Glutamatergic neuron (in vitro differentiated cells): ENCODE measurements around the gene ELAPOR2. TPM values are rescaled to one million over a fixed set of nuclear protein-coding genes. Genes with fewer than 3 reads are reported as not detected.
"Not testable (repeated sequence)": the region's sequence is repeated elsewhere in the genome, so short reads cannot be mapped to it uniquely, and the experiment has no call there.

Experiments used
- DNase-seq: peaks from one replicate; pipeline ENCODE4 v3.0.0; 2022
- H3K27ac Mint-ChIP-seq: one replicate; pipeline ENCODE4 v1.8.0; 2020; ENCODE audit warnings: mild to moderate bottlenecking, mixed read lengths, inconsistent platforms; ENCODE audit not compliant: unreplicated experiment
- H3K27me3 Mint-ChIP-seq: one replicate; pipeline ENCODE4 v1.8.0; 2020; ENCODE audit warnings: mild to moderate bottlenecking, moderate library complexity, mixed read lengths, inconsistent platforms; ENCODE audit not compliant: unreplicated experiment
- H3K36me3 Mint-ChIP-seq: one replicate; pipeline ENCODE4 v1.8.0; 2020; ENCODE audit warnings: mild to moderate bottlenecking, mixed read lengths, inconsistent platforms; ENCODE audit not compliant: unreplicated experiment
- H3K4me1 Mint-ChIP-seq: one replicate; pipeline ENCODE4 v1.8.0; 2020; ENCODE audit warnings: mild to moderate bottlenecking, low read depth, mixed read lengths, inconsistent platforms; ENCODE audit not compliant: unreplicated experiment
- H3K4me3 Mint-ChIP-seq: one replicate; pipeline ENCODE4 v1.8.0; 2020; ENCODE audit warnings: mild to moderate bottlenecking, mixed read lengths, inconsistent platforms; ENCODE audit not compliant: unreplicated experiment
- H3K9me3 Mint-ChIP-seq: one replicate; pipeline ENCODE4 v1.8.0; 2020; ENCODE audit warnings: mild to moderate bottlenecking, moderate library complexity, mixed read lengths, inconsistent platforms; ENCODE audit not compliant: unreplicated experiment
- total RNA-seq: library from RNA; stranded (reverse); fragmentation: NEBNext Ultra II Directional; extraction: Animal tissue kit (Norgen Biotek cat#: 25700); gene quantifications from one replicate; pipeline ENCODE4 v1.2.1, GENCODE V29; 2021; ENCODE audit not compliant: unreplicated experiment
- TF ChIP-seq, protein P1 (sequence below): fragments of 200-600 bp; sonication (generic); IDR thresholded peaks from one replicate; pipeline ENCODE4 v1.5.0; 2021; ENCODE audit not compliant: partially characterized antibody, unreplicated experiment

ELAPOR2 gene
- total RNA-seq, 1 donor from 2014 or later, result 122 TPM

DNA sequence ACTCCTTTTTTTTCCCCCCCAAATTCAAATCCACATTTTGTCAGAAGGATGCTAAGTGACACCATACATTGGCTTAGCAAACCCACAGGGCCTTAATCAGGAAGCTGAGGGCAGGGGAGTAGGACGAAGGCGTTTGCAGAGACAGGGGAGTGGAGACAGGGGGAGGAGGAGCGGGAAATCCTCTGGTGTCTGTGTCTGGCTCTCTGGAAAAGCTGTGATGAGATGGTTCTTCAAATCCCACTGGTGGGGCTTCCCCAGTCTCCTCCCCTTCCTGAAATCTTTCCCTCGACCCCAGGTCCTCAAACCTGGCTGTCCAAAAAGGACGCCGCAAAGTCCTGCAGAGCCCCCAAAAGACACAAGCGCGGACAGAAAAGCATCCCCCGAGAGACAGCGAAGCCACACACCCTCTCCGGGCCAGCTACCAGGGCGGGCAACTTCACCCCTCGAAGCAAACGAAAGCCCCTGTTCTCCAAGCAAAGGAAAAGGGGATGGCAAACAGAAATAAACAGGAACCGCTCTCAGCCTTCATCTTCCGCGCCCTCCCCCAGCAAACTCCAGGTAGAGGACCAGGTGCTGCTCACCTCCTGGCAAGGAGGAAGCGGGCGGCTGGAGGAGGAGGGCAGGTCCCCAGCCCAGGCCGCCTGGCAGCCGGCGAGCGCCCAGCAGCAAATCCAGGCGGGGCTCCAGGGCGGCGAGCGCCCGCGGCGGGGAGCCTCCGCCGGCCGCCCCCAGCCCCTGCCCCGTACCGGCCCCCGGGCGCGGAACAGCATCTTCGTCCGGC, 520 bp downstream of the ELAPOR2 start:
- H3K27ac Mint-ChIP-seq, result peak overlapping the region; percentile 85

DNA sequence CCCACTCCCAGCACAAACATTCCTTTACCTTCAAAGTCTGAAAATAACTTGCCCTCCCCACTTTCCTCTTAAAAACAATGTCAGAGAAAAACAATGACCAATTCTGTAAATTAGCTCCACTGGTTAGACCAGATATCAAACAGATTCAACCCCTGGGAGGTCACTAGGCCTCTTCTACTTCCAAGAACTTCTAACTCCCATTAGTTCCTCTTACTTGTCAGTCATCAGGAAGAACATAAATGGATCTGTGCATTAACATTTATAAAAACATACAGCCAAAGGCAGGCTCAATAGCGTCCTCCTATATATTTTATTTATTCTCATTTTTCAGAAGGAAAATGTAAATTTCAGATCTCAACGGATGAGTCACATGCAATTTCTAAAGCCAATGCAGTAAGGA, 2.2 kb downstream of the ELAPOR2 start:
- Mint-ChIP-seq H3K36me3 (peaks cover under 1% of the 10 kb centered on the region), H3K27ac (no peak overlapping the region), H3K4me3 (no peak overlapping the region), H3K9me3 (peaks cover 10% of the 10 kb centered on the region), H3K27me3 (no peaks in the 10 kb centered on the region), H3K4me1 (peaks cover 9% of the 10 kb centered on the region)
- TF ChIP-seq, protein P1, sequence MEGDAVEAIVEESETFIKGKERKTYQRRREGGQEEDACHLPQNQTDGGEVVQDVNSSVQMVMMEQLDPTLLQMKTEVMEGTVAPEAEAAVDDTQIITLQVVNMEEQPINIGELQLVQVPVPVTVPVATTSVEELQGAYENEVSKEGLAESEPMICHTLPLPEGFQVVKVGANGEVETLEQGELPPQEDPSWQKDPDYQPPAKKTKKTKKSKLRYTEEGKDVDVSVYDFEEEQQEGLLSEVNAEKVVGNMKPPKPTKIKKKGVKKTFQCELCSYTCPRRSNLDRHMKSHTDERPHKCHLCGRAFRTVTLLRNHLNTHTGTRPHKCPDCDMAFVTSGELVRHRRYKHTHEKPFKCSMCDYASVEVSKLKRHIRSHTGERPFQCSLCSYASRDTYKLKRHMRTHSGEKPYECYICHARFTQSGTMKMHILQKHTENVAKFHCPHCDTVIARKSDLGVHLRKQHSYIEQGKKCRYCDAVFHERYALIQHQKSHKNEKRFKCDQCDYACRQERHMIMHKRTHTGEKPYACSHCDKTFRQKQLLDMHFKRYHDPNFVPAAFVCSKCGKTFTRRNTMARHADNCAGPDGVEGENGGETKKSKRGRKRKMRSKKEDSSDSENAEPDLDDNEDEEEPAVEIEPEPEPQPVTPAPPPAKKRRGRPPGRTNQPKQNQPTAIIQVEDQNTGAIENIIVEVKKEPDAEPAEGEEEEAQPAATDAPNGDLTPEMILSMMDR, result no peak
- no peak for DNase-seq

More for the DNA sequence above, 520 bp downstream of the ELAPOR2 start:
- DNase-seq, result no peak
- TF ChIP-seq, protein P1, result no peak
- Mint-ChIP-seq H3K27me3 (no peaks in the 10 kb centered on the region), H3K9me3 (peaks cover 10% of the 10 kb centered on the region), H3K36me3 (no peaks in the 10 kb centered on the region), H3K4me3 (peak overlapping the region; percentile 96), H3K4me1 (peaks cover 9% of the 10 kb centered on the region)

DNA sequence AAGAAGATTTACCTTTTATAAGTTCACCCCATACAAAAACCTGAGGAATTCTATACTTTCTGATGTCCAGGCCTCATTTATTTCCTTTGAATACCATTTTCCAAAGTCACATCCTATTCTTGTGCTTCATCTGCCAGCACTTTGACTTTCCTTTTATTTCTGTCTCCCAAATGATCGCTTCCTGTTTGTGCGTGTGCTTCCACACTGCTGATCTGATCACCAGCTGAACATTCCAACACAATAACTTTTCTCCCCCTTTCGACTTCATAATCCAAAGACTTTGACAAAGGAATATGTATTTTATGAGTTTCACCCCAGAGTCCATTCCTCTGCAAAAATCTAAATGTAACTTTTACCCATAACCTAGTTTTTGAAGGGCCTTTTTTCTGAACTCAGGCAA, 3.1 kb downstream of the ELAPOR2 start:
- Mint-ChIP-seq H3K27me3 (no peaks in the 10 kb centered on the region), H3K4me3 (no peak overlapping the region), H3K4me1 (peaks cover 9% of the 10 kb centered on the region), H3K36me3 (peaks cover 5% of the 10 kb centered on the region), H3K9me3 (peaks cover 10% of the 10 kb centered on the region), H3K27ac (no peak overlapping the region)
- DNase-seq, result no peak
- TF ChIP-seq, protein P1, result no peak

DNA sequence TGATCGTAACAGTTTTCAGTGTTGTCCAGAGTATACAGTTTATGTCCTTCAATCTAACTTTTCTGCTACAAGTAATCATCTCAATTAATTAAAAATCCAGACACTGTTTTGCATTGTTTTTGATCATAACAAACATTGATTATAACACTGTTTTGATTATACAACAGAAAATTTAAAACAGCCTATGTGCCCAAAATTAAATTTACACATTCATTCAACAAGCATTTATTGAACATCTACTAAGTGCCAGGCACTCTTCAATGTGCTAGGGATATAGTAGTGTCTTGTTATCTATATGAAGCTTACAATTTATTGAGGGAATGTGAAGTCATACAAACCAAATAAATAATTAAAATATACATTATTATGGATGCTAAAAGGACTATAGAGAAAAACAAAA, 10.6 kb downstream of the ELAPOR2 start:
- TF ChIP-seq, protein P1, result no peak
- peaks cover 20% of the 10 kb centered on the region for H3K36me3 Mint-ChIP-seq
- DNase-seq, result no peak
- H3K4me1 Mint-ChIP-seq, result no peaks in the 10 kb centered on the region
- no peak overlapping the region for H3K27ac Mint-ChIP-seq
- H3K27me3 Mint-ChIP-seq, result no peaks in the 10 kb centered on the region
- H3K9me3 Mint-ChIP-seq, result peaks cover 12% of the 10 kb centered on the region
- H3K4me3 Mint-ChIP-seq, result no peak overlapping the region

GRCh38 chr7:87046456-87046855, 13.0 kb downstream of the ELAPOR2 start:
- H3K9me3 Mint-ChIP-seq, result peaks cover 12% of the 10 kb centered on the region
- H3K27ac Mint-ChIP-seq, result no peak overlapping the region

GRCh38 chr7:87044713-87045112, 14.7 kb downstream of the ELAPOR2 start:
- H3K4me3 Mint-ChIP-seq, DNase-seq, H3K27me3 Mint-ChIP-seq, H3K4me1 Mint-ChIP-seq: not testable (repeated sequence)
- H3K9me3 Mint-ChIP-seq, result peaks cover 15% of the 10 kb centered on the region
- H3K36me3 Mint-ChIP-seq, result peaks cover 20% of the 10 kb centered on the region
- H3K27ac Mint-ChIP-seq, result peak overlapping the region; percentile 38

More at GRCh38 chr7:87046456-87046855, 13.0 kb downstream of the ELAPOR2 start:
- no peak for DNase-seq
- TF ChIP-seq, protein P1, result no peak
- H3K4me3 Mint-ChIP-seq, result no peak overlapping the region
- no peaks in the 10 kb centered on the region for H3K4me1 Mint-ChIP-seq
- no peaks in the 10 kb centered on the region for H3K27me3 Mint-ChIP-seq
- H3K36me3 Mint-ChIP-seq, result peaks cover 20% of the 10 kb centered on the region

GRCh38 chr7:87041586-87041985, 17.9 kb downstream of the ELAPOR2 start:
- not testable (repeated sequence) for H3K4me3 Mint-ChIP-seq, H3K27me3 Mint-ChIP-seq, H3K4me1 Mint-ChIP-seq, DNase-seq, H3K27ac Mint-ChIP-seq
- H3K9me3 Mint-ChIP-seq, result peaks cover 17% of the 10 kb centered on the region
- peaks cover 12% of the 10 kb centered on the region for H3K36me3 Mint-ChIP-seq
